Activated B cell treated with CpG ODN at 0.5 μM for 24 hours (primary cell): ENCODE measurements around the gene PDGFRB. TPM values are rescaled to one million over a fixed set of nuclear protein-coding genes. Genes with fewer than 3 reads are reported as not detected.

Source experiments
- ATAC-seq: fragments of 200-7000 bp; cut with Tn5 transposase; one replicate; pipeline ENCODE4 v1.10.0; 2021; ENCODE audit warnings: low read depth, mild to moderate bottlenecking, moderate library complexity
- CTCF ChIA-PET: fragments of 350-600 bp; sonication (Branson Sonifier 250); formaldehyde crosslinking; loops from one replicate; lab custom pipeline; 2021; ENCODE audit warnings: antibody characterized with exemption; lab: Charles Lee
- POLR2A ChIA-PET: fragments of 350-600 bp; sonication (Branson Sonifier 250); formaldehyde crosslinking; loops from one replicate; lab custom pipeline; 2021; ENCODE audit warnings: antibody characterized with exemption; lab: Charles Lee
- DNase-seq: peaks from one replicate; pipeline ENCODE4 v3.0.0; 2022
- H3K27ac Mint-ChIP-seq: one replicate; pipeline ENCODE4 v1.8.0; 2020; ENCODE audit warnings: mixed read lengths
- H3K27me3 Mint-ChIP-seq: one replicate; pipeline ENCODE4 v1.8.0; 2021; ENCODE audit warnings: mixed read lengths
- H3K36me3 Mint-ChIP-seq: one replicate; pipeline ENCODE4 v1.8.0; 2021; ENCODE audit warnings: low read depth, mixed read lengths
- H3K4me1 Mint-ChIP-seq: one replicate; pipeline ENCODE4 v1.8.0; 2021; ENCODE audit warnings: mixed read lengths
- H3K4me3 Mint-ChIP-seq: one replicate; pipeline ENCODE4 v1.8.0; 2020; ENCODE audit warnings: mild to moderate bottlenecking, mixed read lengths
- H3K9me3 Mint-ChIP-seq: one replicate; pipeline ENCODE4 v1.8.0; 2020; ENCODE audit warnings: mixed read lengths
- intact Hi-C: fragments of 100-400 bp; cut with micrococcal nuclease; formaldehyde crosslinking; loops from one replicate; pipeline ENCODE4 v1.15.1; 2024
- total RNA-seq: library from RNA; stranded (reverse); gene quantifications from 2 replicates; pipeline ENCODE4 v1.2.3, GENCODE V29; 2022
- TF ChIP-seq, protein P1 (sequence below): fragments of 200-600 bp; IDR thresholded peaks from one replicate; pipeline ENCODE4 v1.8.0; 2022; ENCODE audit warnings: antibody characterized with exemption, mild to moderate bottlenecking

PDGFRB gene
- total RNA-seq, 1 donor from 2014 or later, result 1.8 TPM

GRCh38 chr5:150190503-150190979 is 34.9 kb upstream of the PDGFRB start:
- no peak overlapping the region for H3K27ac Mint-ChIP-seq
- no peak for ATAC-seq
- H3K27me3 Mint-ChIP-seq, result peaks cover 29% of the 10 kb centered on the region
- DNase-seq, result no peak
- no peaks in the 10 kb centered on the region for H3K4me1 Mint-ChIP-seq
- no peak overlapping the region for H3K4me3 Mint-ChIP-seq
- ChIA-PET POLR2A (no interaction called here), CTCF (no interaction called here)
- no peaks in the 10 kb centered on the region for H3K9me3 Mint-ChIP-seq
- intact Hi-C loops, result no loop called here
- TF ChIP-seq, protein P1, sequence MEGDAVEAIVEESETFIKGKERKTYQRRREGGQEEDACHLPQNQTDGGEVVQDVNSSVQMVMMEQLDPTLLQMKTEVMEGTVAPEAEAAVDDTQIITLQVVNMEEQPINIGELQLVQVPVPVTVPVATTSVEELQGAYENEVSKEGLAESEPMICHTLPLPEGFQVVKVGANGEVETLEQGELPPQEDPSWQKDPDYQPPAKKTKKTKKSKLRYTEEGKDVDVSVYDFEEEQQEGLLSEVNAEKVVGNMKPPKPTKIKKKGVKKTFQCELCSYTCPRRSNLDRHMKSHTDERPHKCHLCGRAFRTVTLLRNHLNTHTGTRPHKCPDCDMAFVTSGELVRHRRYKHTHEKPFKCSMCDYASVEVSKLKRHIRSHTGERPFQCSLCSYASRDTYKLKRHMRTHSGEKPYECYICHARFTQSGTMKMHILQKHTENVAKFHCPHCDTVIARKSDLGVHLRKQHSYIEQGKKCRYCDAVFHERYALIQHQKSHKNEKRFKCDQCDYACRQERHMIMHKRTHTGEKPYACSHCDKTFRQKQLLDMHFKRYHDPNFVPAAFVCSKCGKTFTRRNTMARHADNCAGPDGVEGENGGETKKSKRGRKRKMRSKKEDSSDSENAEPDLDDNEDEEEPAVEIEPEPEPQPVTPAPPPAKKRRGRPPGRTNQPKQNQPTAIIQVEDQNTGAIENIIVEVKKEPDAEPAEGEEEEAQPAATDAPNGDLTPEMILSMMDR, result no peak
- H3K36me3 Mint-ChIP-seq, result no peaks in the 10 kb centered on the region

DNA sequence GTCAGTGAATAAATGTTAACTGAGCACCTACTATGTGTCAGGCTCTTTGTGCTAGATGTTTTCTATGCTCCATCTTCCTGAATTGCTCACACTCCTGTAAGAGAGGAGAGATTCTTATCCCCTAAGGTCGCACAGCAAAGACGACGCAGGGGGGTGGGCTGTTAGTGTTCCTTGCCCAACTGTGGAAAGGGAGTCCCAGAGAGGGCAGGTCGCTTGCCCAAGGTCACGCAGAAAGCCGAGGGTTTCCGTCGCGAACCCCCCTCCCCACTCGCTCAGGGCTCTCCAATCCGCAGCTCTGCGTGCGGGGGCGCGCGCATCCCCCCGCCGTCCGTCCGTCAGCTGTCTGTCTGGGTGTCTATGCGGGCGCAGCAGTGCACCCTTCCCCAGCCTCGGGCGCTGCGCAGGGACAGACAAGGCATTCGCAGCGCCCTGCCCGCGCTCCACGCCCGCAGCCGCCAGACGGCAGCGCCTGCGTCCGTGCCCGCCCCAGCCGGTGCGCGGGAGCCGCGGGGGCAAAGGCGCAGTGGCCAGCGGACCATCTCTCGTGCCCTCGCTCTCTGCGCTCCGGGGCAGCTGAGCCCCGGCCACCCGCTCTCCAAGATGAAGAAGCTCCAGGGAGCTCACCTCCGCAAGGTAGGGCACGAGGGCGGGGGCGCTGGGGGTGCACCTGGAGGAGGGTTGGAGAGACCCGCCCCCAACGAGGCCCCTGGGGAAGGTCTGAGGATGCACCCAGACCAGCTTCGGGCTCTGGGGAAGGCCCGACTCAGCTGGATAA is 34.3 kb upstream of the PDGFRB start, which contains the start of gene SLC6A7:
Gene SLC6A7 (plus strand): TSS at position 335 of the 775 bp plus-strand sequence. CDS start 266 bp downstream, at position 601.
- peaks cover 26% of the 10 kb centered on the region for H3K27me3 Mint-ChIP-seq

DNA sequence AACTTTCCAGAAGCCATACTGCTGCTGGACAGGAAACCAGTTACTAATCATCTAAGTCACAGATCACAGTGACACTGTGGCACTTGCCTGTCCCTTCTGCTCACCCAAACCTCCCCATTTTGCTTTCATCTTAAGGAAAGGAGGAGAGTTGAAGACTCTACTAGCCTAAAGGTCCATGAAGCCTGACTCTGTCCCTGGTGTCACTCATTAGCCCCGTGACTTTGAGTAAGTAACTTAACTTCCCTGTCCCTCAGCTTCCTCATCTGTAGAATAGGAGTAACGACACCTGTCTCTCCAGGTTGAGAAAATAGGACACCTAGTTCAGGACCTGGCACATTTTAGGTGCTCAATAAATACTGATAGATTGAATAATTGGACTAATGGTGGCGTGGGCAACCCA is 33.7 kb upstream of the PDGFRB start:
- H3K36me3 Mint-ChIP-seq, result no peaks in the 10 kb centered on the region
- ChIA-PET CTCF (no interaction called here), POLR2A (no interaction called here)
- H3K27ac Mint-ChIP-seq, result no peak overlapping the region
- TF ChIP-seq, protein P1, result no peak
- intact Hi-C loops, result no loop called here
- H3K27me3 Mint-ChIP-seq, result peaks cover 26% of the 10 kb centered on the region
- no peak for ATAC-seq
- H3K4me1 Mint-ChIP-seq, result no peaks in the 10 kb centered on the region
- no peak for DNase-seq
- H3K4me3 Mint-ChIP-seq, result no peak overlapping the region
- no peaks in the 10 kb centered on the region for H3K9me3 Mint-ChIP-seq

More for the DNA sequence above, 34.3 kb upstream of the PDGFRB start, which contains the start of gene SLC6A7:
- Mint-ChIP-seq H3K9me3 (no peaks in the 10 kb centered on the region), H3K36me3 (no peaks in the 10 kb centered on the region), H3K4me1 (no peaks in the 10 kb centered on the region), H3K27ac (no peak within 1 kb of the TSS), H3K4me3 (no peak within 1 kb of the TSS)
- TF ChIP-seq, protein P1, result no peak
- CTCF ChIA-PET, result no interaction called here
- intact Hi-C loops, result no loop called here
- POLR2A ChIA-PET, result no interaction called here
- no peak for DNase-seq
- ATAC-seq, result no peak

- no peak for DNase-seq
- CTCF ChIA-PET, result no interaction called here
- TF ChIP-seq, protein P1, result no peak
- Mint-ChIP-seq H3K27ac (no peak overlapping the region), H3K27me3 (peaks cover 26% of the 10 kb centered on the region), H3K9me3 (no peaks in the 10 kb centered on the region), H3K4me1 (no peaks in the 10 kb centered on the region), H3K4me3 (no peak overlapping the region), H3K36me3 (no peaks in the 10 kb centered on the region)
- intact Hi-C loops, result no loop called here
- no peak for ATAC-seq
- POLR2A ChIA-PET, result no interaction called here
Observed at GRCh38 chr5:150188146-150188842, 32.6 kb upstream of the PDGFRB start.

DNA sequence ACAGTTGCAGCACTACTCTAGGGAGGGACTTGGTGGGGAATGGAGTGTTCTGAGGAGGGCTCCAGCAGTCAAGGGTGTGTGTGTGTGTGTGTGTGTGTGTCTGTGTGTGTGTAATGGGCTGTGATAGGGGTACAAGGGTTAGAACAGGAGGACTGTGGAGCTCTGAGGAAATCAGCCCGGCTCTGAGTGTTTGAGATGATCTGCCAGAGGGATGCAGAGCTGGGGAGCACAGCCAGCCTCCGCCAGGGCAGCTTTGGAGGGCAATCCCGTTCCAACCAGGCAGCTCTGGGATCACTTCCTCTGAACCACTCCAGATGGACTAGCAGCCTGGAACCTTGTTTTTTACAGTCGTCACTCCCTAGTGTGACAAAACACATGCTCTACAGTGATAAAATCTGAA is 31.3 kb upstream of the PDGFRB start:
- TF ChIP-seq, protein P1, result no peak
- intact Hi-C loops, result no loop called here
- Mint-ChIP-seq H3K27me3 (peaks cover 22% of the 10 kb centered on the region), H3K9me3 (no peaks in the 10 kb centered on the region), H3K4me1 (no peaks in the 10 kb centered on the region), H3K27ac (no peak overlapping the region), H3K36me3 (no peaks in the 10 kb centered on the region), H3K4me3 (no peak overlapping the region)
- ChIA-PET CTCF (no interaction called here), POLR2A (no interaction called here)
- no peak for ATAC-seq
- no peak for DNase-seq
